ENCODE results near the gene RANBP3.
A peak's percentile ranks its signal among the peaks of the same experiment; 100 is the strongest.

Gene RANBP3

DNA sequence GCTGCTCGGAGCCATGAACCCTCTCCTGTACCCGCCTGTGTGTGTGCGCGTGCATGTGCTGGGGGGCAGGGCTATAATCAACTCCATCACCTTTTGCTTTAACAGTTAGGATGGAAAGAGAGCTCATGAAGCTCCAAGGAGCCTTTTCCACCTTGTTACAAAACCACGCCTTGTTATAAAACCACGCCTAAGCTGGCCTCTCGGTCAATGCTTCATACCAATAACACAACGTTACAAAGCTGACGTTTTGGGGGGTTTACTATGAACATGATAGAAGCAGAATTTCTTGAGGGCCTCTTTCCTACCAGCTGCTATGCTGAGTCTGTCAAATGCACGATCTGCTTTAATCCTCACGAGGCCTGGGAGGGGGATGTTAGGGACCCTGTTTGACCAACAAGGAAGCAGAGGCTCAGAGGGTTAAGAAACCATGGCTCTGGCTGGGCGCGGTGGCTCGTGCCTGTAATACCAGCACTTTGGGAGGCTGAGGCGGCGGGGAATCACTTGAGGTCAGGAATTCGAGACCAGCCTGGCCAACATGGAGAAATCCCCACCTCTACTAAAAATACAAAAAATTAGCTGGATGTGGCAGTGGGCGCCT is 52.0 kb downstream of the RANBP3 start:
- DNase-seq (ENCODE audit: low spot score): no peak

DNA sequence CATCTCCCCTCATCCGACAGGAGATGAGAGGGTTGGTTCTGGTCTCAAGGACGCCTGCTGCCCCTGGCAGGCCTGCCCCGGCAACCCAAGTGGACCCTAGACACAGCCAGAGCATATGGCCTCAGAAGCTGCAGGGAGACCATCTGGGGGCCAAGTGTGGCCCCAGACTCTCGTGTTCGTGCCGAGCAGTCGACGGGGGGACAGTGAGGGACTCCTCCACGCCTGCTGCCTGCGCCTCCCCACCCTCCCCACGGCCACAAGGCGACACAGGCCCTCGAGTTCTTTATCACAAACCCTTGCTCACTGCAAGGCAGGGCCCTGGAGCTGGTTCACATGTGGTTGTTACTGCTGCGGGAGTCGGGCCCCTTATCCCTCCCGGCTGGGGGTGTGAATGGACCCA is 54.6 kb downstream of the RANBP3 start:
- no peak for DNase-seq (ENCODE audit: low spot score)

DNA sequence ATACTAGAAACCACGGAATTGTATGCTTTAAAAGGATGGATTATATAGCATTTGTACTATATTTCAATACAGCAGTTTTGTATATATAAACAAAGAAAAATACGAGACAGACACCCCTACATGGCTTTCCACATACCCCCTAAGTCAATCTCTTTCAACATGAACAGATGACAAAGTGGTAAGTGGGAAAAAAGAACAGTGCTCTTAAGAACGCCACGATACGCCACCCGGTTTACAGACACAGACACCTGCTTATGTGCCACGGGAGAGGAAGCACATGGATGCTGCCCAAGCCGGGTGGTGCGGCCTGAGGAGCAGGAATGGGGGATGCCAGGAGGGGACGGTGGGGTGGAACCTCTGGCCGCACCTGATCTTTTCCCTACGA is 55.8 kb downstream of the RANBP3 start:
- no peak for DNase-seq (ENCODE audit: low spot score)

DNA sequence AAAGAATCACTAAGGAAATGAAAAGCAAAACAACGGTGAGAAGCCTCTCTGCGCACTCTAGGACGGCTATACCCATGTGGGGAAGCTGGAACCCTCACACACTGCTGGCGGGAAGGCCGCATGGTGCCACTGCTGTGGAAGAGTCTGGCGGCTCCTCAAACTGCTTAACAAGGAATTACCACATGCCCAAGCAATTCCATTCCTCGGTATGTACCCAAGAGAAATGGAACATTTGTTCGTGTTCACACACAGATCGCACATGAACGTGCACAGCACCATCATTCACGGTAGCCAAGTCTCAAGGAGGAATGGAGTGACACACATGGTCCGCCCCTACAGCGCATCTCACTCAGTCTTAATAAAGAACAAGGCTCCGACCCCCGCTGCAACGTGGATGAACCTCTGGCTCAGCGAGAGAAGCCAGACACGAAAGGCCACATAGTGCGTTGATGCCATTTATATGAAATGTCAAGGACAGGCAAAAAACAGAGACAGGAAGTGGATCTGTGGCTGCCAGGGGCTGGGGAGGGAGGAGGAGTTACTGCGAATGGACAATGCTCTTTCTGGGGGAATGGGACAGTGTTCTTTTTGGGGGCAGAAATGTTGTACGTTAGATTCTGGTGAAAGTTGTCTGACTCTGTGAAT is 56.3 kb downstream of the RANBP3 start:
- no peak for DNase-seq (ENCODE audit: low spot score)

DNA sequence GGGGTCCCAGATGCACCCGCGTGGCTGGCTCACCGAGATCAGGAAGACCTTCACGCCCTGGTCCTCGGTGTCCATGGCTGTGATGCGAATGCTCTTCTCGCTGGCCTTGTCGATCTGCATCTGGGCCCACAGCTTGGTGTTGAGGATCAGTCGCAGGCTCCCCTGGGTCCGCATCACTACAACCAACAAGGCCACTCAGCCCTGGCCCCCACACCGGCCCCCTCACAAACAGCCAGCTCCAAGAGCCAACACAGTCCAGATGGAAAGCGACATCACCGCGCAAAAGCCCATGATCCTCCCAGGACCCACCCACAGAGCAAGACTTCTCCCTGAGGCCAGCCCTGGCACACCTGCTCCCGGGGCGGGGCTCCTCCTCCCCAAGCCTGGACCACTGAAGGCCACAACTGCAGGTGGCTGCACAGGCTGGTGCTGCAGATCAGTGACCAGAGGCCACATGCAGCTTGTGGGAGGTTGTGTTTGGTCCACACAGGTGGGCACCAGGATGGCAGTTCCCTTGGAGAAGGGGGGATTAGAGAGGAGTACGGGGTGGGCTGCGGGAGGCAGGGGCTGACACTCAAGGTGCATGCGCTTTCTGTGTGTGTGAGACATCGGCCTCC is 59.4 kb downstream of the RANBP3 start:
- DNase-seq (ENCODE audit: low spot score): no peak

DNA sequence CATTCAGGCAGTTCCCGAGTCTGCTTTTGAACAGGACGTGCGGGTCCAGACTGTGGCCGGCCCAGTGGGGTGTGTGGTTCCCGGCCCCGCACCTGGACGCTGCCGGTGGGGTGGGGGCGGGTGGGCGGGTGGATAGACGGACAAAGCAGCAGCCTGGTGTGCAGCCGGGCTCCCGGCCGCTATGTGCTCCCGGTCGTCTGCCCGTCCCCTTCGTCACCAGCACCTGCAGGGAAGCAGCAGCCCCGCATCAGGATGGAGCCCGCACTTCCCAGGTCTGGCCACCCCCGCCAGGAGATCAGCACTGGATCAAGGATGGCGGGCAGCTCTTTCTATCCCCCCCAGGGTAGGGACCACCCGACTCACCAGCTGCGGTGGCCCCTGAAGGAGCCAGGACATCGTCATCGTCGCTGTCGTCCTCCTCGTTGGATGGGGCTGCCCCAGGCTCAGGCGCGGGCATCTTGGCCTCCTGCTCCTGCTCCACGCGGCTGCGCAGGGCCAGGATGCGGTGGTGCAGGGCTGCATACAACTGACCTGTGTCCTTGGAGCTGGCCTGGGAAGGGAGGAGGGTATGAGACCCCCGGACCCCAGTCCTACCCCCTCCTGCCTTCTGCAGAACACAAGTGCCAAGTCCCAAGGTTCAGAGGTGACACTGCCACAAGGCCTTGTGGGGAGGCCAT is 60.4 kb downstream of the RANBP3 start:
- DNase-seq (ENCODE audit: low spot score): no peak

DNA sequence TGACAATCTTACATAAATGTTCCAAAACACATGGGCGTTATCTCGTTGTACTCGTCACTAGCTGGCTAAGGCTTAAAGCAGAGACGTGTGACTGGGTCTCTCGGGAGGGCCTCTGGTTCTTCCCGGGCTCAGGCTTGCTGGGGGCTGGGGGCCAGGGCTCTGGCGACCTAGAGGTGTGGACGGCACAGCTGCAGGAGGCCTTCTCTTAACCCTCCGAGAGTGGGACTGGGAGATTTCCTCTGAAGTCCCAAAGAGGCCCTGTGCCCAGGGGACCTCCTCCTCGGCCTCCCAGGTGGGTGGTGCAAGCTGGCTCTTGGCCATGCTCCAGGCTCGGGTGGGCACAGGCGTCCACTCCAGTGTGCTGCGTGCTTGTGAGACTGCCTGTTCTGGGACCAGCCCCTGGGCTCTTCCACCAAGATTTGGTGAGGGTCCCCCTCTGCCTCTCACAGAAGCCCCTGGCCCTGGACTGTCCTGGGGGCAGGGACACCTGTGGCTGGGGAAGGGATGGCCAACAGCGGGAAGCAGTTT is 61.7 kb downstream of the RANBP3 start:
- DNase-seq (ENCODE audit: low spot score): no peak

DNA sequence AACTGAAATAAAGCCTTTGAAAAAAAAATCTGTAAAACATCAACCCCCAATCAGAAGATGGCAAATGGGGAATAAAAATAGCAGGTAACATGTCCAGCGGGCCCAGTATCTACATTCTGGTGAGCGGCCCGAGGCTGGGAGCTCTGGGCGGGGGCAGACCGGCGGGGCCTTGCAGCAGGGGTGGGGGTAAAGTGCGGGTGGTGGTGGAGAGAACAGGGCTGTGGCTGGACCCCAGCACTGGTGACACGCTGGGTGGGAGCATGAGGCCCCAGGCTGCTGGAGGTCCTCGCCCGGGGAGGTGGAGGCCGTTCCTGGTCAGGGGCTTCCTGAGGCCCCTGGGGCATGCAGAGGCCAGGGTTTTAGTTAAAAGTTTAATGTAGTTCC is 62.2 kb downstream of the RANBP3 start:
- no peak for DNase-seq (ENCODE audit: low spot score)

DNA sequence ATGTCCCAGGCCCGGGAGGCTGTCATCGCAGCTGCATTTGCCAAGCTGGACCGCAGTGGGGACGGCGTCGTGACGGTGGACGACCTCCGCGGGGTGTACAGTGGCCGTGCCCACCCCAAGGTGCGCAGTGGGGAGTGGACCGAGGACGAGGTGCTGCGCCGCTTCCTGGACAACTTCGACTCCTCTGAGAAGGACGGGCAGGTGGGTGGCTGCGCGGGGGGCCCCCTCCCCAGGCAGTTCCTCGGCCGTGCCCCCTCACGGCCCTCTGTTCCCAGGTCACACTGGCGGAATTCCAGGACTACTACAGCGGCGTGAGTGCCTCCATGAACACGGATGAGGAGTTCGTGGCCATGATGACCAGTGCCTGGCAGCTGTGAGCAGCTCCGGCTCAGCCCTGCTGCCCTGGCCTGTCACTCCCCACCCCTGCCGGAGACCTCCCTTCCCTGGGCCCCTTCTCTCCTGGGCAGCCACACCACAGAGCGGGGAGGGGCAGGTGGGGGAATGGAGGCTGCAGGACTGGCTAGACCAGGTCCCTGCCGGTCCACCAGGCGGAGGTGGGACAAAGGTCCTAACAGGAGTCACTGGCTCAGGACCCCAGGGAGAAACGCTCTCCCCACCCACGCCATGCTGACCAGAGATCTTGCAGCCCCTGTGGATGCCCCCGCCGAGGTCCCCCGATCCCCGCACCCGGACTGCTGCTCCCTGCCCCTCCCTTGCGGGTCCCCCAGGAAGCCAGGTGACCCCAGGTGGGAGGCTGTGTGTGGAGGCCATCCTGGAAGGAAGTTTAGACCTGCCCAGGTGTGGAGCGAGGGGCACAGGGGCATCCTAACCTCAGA is 62.8 kb downstream of the RANBP3 start:
- no peak for DNase-seq (ENCODE audit: low spot score)

DNA sequence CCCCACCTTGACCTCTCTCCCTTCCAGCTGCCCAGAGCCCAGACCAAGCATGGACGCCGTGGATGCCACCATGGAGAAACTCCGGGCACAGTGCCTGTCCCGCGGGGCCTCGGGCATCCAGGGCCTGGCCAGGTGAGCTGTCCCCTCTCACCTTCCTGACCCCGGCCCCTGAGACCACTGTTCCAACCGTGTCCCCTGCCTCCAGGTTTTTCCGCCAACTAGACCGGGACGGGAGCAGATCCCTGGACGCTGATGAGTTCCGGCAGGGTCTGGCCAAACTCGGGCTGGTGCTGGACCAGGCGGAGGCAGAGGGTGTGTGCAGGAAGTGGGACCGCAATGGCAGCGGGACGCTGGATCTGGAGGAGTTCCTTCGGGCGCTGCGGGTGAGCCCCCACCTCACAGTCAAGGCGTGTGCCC is 63.6 kb downstream of the RANBP3 start:
- DNase-seq (ENCODE audit: low spot score): no peak

DNA sequence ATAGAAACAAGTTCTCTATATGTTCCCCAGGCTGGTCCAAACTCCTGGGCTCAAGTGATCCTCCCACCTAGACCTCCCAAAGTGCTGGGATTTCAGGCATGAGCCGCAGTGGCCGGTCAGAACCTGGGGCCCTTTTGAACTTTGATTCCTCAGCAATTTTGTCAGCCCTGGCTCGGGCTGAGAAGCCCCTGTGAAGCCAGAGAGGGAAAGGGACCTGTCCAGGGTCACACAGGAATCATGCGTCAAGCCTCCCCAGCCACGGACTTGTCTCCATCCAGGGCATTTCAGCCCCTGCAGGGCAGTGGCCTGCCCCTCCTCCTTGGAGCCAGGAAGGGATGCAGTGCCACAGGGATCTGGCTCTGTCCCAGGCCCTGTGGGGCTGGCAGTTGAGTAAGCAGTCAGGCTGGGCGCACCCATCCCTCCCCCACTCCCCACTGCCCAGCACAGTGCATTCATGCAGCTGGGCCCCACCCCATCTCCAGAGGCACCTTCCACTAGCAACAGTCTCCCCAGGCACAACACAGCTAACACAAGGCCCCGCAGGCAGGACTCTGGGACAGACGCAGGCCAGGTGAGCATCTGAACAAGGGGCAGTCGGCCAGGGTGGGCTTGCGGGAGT is 64.1 kb downstream of the RANBP3 start, which contains the start of gene CAPS:
Gene CAPS, plus strand, starts transcription at position 516 of the 619 bp plus-strand sequence. CDS start 153 bp downstream, outside the sequence.
- DNase-seq (ENCODE audit: low spot score): peak; percentile 65

DNA sequence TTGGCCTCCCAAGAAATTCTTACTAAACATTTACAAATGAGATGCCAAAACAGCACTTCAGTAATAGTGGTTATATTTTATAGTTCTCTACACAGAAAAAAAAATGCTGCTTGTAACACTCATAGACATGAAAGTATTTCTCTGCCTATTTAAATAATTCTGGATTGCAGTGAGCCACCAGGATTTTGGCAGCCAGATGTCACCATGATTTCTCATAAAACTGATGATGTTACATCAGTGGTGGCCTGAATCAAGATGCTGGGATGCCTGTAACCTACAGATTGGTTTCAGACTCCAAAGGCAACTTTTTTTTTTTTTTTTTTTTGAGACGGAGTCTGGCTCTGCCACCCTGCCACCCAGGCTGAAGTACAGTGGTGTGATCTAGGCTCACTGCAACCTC is 66.6 kb downstream of the RANBP3 start:
- DNase-seq (ENCODE audit: low spot score): no peak

DNA sequence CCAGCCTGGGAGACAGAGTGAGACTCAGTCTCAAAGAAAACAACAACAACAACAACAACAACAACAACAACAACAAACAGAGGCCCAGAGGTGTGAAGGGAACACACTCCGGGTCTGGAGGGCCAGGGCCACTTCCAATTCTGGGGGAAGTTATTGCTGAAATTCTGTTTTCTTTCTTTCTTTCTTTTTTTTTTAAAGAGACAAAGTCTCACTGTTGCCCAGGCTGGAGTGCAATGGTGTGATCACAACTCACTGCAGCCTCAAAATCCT is 67.4 kb downstream of the RANBP3 start:
- DNase-seq (ENCODE audit: low spot score): no peak

DNA sequence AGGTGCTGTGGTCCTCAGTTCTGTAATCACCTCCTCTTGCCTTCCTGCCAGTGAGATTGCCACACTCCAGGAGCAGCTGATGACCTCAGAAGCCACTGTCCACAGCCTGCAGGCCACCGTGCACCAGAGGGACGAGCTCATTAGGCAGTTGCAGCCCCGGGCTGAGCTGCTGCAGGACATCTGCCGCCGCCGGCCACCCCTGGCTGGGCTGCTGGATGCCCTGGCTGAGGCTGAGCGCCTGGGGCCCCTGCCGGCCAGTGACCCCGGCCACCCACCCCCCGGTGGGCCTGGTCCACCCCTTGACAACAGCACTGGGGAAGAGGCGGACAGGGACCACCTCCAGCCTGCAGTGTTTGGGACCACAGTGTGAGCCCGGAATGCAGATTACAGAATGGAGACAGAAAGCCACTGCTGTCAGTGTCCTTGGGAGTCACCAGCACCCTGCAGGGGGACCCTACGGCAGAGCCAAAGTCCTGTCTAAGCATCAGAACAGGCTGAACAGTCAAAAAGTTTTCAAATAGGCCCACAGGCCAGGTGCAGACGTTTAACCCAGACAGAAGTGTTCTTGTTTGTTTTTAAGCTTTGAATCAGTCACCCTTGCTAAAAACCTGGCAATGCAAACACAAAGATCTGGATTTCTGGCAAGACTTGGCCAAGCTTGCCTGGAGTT is 69.0 kb downstream of the RANBP3 start:
- no peak for DNase-seq (ENCODE audit: low spot score)

DNA sequence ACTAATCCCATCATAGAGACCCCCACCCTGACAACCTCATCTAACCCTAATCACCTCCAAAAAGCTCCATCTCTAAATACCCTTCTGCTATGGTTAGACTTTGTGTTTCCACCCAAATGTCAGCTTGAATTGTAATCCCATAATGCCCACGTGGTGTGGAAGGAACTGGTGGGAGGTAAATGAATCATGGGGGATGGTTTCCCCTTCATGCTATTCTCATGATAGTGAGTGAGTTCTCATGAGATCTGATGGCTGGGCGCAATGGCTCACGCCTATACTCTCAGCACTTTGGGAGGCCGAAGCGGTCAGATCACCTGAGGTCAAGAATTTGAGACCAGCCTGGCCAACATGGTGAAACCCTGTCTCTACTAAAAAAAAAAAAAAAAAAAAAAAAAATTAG is 70.7 kb downstream of the RANBP3 start:
- no peak for DNase-seq (ENCODE audit: low spot score)

DNA sequence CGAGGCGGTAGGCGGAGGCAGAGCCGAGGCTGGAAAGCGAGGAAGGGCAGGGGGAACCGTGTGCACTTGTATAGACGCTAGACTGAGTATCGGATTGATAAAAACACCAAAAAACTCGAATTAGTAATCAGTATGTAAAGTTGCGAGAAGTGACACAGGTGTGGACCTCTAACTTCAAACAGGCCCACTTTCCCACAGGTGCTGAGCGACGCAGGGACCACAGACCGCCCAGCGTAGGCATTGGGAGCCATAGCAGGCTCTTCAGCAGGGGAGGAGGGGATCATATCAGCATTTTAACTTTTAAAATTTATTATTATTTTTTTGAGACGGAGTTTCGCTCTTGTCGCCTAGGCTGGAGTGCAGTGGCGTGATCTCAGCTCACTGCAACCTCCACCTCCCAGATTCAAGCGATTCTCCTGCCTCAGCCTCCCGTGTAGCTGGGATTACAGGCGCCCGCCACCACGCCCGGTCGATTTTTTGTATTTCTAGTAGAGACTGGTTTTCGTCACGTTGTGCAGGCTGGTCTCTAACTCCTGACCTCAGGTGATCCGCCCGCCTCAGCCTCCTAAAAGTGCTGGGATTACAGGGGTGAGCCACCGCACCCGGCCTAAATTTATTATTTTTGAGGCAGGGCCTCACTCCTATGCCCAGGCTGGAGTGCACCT is 72.7 kb downstream of the RANBP3 start:
- no peak for DNase-seq (ENCODE audit: low spot score)

DNA sequence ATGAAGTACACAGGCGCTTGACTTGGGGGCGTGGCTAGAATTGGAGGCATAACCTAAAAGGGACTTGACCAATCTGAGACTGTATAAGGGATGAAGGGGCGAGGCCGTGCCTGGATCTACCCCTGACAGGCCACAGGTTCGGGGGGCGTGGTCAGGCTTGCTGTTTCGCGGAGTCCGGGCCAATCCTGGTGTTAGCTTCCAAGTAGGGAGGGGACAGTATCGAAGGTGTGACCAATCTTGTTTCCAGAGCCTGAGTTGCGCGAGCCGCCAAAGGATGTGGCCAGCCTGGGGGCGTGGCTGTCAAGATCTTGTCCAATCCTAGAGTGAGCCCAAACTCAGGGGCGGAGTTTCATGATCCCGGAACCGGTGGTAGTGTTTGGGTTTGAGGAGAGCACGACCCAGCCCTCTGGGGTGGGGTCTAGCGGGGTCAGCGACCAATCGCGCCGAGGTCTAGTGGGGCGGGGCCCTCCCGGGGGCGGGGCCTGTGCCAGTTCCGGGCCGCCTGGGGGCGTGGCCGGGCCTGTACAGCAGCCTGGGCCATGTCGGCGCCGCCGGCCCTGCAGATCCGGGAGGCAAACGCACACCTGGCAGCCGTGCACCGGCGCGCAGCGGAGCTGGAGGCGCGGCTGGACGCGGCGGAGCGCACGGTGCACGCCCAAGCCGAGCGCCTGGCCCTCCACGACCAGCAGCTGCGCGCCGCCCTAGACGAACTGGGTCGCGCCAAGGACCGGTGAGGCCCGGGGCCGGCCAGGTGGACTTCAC is 73.4 kb downstream of the RANBP3 start, which contains the start of gene VMAC:
Gene VMAC, plus strand, starts transcription at position 521 of the 762 bp plus-strand sequence. Its CDS starts 19 bp downstream, at position 540.
- DNase-seq (ENCODE audit: low spot score): peak; percentile 100

DNA sequence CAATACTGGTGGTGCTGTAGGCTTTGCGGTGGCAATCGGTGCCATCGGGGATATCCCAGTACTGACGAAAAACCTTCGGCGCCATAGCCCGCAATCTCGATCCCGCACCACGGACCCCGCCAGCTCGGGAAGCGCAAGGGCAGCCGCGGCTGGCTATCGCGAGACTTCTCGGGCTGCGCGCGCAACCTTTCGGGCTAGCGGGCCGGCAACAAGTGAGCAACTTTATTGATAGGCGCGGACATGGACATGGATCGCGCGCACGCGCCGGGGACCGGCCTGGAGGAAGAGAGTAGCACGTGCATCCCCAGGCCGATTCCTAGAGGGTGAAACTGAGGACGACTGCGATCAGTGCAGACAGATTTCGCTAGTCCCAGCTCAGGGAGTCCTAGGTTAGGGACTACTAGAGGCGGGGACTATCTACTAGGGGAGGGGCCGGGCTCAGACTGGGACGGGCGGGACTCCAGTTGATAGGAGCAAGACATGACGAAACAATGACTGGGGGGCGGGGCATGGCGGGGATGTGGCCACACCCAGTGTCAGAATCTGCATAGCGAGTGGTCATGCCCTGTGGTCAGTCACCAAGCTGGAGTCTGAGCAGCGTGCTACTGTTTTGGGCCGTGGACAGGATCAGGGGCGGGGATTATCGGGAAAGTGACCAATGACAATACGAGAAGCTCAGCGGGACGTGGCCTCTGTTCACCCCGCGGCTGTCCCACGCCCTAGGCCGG is 74.2 kb downstream of the RANBP3 start, which contains the start of gene NDUFA11:
Gene NDUFA11, minus strand, starts transcription at position 167 of the 728 bp plus-strand sequence. Its CDS starts 82 bp downstream, at position 85.
- DNase-seq (ENCODE audit: low spot score): peak; percentile 93

Data from Ammon's horn (tissue), 1 donor.